ENCODE measurements around the gene CDK14. TPM values are rescaled to one million over a fixed set of nuclear protein-coding genes. Genes with fewer than 3 reads are reported as not detected.

Gene CDK14
- total RNA-seq, 1 donor from 2014 or later = 1.1 TPM

DNA sequence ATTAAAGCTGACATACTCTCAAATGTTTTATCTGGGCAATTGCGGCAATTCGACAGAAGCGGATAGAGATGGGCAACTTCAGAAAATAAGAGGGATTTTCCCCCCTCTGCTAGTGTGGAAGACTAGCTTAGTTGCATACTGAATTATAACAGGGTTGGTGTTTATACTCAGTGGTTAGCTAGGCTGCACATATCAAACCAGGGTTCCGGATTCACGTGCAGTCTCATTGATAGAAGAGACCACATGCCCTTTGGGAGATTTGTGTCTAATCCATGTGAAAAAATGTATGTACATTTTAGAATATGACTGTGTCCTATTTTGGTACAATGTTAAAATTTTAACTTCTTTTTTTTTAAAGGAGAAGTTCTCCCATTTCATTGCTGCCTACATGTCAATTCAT is 531.2 kb downstream of the CDK14 start:
- no peak for ATAC-seq

DNA sequence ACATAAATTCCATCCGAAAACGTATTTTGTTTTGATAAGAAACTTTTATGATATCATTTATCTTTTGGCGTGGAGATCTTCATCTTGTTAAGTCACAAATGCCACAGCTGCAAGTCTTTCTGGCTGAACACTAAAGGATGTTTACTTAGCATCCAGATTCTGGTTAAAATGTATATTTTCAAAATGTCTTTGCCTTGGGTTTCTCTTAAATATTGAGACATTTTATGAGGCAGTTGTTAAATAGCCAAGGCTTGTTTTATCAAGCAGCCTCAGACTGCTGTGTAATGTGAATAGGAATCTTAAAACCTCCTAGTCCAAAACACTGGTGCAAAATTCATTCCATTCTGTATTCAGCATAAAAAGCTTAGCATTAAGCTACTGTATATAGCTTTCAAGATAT is 531.8 kb downstream of the CDK14 start:
- no peak for ATAC-seq

- ATAC-seq = no peak
Measured at GRCh38 chr7:91128683-91129348, 532.7 kb downstream of the CDK14 start.

- no peak for ATAC-seq
Measured at GRCh38 chr7:91135300-91135699, 539.2 kb downstream of the CDK14 start.

GRCh38 chr7:91135703-91136430 is 539.7 kb downstream of the CDK14 start:
- ATAC-seq = no peak

DNA sequence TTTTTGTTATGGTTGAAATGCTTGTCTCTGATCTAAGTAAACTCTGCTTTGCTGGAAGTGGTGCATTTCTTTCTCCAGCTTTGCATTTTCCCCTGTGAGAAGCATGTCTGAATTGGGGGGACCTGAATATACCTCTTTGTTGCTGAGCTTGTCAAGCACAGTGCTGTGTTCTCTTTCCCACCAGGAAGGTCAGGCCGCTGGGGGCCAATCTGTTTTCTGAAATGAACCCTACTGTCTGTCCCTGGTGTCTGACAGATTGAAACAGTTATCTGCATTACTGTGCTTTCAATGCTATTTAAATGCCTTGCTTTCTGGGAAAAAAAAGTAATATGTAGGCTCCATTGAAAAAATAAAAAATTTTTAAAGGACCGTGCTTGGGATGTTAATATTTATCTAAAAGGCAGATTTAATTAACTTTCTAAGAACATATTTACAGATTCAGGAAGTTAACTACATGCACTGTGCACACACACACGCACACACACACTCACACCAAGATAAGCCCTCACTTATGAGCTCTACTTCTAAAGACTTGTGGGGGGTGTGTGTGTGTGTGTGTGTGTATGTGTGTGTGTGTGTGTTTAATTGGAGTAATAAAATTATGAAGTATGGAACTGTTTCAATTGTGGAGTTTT is 541.1 kb downstream of the CDK14 start:
- ATAC-seq = no peak

- ATAC-seq = no peak
Measured at GRCh38 chr7:91137788-91138368, 541.8 kb downstream of the CDK14 start.

GRCh38 chr7:91140286-91140685 is 544.2 kb downstream of the CDK14 start:
- ATAC-seq = no peak

DNA sequence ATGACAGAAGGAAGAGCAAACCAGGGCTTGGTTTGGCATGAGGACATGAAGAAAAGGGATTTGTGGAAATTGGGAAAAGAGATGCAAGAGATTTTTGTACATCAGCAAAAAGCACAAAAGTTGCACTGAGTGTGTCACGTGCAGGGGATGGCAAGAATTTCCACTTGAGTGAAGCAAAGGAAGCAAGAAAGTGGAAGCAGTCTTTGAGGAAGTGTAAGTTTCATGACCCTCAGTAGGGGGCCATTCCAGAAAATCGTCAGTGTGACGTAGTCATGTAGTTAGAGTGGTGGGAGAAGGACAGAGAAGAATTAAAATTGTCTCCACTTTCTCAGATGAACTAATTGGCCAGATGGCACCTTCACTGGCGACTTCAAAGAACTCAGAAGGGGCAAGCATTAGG is 544.9 kb downstream of the CDK14 start:
- no peak for ATAC-seq

GRCh38 chr7:91142743-91143142 is 546.6 kb downstream of the CDK14 start:
- ATAC-seq = no peak

- ATAC-seq = no peak
Measured at GRCh38 chr7:91149341-91150246, 553.5 kb downstream of the CDK14 start.

DNA sequence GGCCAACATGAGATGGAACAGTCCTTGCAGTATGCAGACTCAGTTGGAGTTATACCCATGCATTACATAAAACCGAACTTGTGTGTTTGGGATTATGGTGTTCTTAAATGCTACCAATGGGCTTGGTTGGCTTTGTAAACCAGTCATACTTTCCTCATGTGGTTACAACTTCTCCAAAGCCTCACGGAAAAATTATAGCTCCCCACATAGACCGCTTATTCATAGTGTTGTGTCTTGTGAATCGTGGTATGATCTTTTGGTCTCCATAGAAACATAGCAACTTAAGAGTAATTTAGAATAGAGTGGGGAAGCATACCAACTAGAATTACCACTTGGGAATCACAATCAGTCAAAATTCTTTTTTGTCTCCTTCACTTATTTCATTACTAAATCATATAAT is 555.8 kb downstream of the CDK14 start:
- ATAC-seq = no peak

GRCh38 chr7:91156316-91157185 is 560.4 kb downstream of the CDK14 start:
- no peak for ATAC-seq

DNA sequence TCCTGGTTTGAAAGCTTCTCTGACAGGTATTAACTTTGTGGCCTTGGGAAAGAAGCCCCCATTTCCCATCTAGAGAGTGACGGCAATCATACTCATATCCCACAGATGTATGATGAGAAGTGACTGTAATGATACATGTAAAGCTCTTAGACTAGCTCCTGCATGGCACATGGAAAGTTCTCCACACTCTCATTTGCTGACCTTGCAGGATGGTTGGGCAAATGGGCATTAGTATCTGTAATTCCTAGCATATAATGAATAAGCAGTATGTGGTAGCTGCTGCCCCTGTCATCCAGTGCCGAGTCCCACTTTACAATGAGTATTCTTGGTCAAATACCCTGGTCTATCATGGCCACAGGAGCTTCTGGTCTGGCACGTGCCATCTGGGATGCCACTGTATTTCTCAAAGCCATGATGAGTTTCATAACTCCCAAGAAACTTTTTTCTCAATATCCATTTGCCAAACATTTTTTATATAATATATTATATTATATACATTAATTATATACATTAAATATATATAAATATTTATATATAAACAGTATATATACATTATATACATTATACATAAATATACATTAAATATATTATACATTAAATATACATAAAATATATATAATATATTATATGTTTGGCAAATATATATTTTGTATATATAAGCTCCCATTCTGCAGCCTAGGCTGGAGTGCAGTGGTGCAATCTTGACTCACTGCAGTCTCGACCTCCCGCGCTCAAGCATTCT is 561.6 kb downstream of the CDK14 start:
- ATAC-seq = no peak

- no peak for ATAC-seq
Measured at GRCh38 chr7:91162436-91162835, 566.3 kb downstream of the CDK14 start.

GRCh38 chr7:91164506-91164905 is 568.4 kb downstream of the CDK14 start:
- no peak for ATAC-seq

DNA sequence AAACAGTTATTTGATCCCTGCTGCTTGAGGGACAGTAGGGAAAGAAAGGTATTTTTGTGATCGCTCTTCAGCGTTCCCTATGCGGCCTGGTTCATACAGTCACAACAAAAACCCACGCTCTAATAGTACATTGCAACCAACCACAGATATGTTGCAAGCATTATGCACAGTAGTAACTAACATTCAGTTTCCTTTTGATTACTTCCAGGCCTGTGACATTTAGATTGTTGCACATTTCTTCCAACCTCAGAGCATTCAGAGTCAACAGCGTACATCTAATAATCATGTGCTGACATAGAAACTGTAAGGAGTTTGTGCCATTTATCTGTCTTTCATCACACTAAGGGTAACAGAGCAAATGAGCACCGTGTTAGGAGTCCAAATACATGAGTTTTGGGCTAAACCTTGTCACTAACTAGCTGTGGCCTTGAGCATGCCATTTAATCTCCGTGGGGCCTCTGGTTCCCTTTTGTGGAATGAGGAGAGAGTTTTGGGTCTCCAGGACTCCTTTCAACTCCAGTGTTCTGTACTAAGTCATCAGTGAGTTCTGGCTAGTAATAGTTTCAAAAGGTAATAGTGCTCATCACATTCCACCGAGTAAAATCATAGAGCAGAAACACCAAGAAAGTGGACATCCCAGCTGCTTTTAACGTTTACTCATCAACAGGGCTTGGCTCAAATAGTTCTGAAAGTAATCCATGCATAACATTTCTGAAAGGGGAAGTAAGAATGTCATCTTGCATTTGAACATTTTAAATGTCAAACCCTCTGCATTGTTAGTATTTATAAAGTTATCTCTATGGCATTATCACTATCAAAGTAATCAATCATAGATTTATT is 569.1 kb downstream of the CDK14 start:
- ATAC-seq = peak; percentile 78

DNA sequence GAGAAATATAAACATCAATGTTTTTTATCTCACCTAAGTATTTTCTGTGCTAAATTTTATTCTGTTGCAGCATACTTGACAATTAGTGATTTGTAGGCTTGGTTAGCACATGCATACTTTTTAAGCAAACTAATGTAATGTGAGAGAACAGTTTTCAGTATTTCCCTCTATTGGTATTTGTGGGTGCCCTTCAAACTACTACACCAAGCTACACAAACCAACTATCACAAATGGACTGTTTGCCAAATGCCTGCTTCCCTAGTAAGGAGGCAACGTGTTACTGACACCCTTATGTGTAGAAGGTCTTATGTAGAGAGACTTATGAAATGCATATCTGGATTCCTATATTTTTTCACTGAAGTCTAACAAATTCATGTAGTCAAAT is 569.7 kb downstream of the CDK14 start:
- ATAC-seq = no peak

All from esophagus mucosa (tissue), 1 donor.